NCI-H510A treated with DMSO at 0.1 percent for 48 hours (cell line): ENCODE data around the gene ASCC2.
"Not testable (repeated sequence)": the region's sequence is repeated elsewhere in the genome, so short reads cannot be mapped to it uniquely, and the experiment has no call there.

Experiments
- DNase-seq: peaks from one replicate; lab custom pipeline; 2025; lab: John Stamatoyannopoulos, UW

Gene ASCC2

DNA sequence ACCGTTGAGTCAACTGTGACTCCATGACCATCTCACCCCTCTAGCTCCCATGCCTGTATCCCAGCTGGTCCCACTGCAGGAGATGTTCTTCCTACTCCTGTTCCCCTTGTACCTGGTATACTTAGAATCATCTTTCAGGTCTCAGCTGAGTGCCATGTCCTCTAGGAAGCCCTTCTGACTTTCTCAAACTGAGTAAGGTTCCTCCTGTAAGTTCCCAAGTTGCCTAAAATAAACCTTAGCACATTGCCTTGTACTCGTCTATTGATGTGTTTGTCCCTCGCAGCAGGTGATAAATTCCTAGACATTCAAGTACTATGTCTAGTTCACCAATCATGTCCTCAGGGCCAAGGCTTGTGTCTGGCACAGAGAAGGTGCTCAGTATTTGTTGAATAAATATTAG lies 18.4 kb upstream of the ASCC2 start:
- no peak for DNase-seq

DNA sequence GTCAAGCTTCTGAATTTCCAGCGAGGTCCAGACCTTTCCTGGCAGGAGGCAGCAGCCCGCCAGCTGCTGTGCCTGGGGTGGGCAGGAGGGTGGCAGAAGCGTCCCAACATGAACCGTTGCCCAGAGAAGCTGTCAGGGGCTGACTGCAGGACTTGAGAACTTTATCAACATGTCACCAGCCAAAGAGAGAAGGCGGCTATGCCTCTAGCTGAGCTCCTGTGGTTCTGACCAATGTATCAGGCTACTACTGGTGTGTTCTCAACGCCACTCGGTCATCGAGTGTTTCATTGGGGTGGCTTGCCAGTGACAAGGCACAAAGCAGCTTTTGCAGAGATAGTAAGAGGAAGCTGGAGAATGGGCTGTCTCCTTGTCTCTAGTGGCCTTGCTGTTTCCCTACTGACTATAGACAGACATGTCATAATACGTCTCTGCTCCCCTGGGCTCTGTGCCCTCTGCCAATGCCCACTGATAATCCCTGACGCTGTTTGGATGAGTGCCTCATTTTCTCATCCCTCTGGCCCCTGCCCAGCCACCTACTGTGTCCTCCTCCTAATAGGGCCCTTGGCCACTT lies 17.6 kb upstream of the ASCC2 start:
- DNase-seq: no peak

DNA sequence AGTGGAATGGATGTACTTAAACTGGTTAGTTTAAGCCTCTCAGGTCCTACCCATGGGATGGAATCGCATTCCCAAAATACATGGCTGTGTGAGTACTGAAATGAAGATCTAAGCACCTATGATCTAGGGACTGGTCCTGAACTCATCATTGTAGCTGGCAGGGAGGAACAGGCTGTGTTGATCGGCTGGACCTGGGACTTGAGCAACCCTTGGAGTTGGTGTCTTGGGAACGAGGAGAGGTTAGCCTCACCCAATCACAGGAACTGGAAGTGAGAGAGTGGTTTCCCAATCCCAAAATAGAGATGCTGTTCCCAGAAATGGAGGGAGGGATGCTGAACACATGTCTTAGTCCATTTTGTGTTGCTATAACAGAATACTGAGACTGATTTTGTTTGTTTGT lies 16.4 kb upstream of the ASCC2 start:
- no peak for DNase-seq

DNA sequence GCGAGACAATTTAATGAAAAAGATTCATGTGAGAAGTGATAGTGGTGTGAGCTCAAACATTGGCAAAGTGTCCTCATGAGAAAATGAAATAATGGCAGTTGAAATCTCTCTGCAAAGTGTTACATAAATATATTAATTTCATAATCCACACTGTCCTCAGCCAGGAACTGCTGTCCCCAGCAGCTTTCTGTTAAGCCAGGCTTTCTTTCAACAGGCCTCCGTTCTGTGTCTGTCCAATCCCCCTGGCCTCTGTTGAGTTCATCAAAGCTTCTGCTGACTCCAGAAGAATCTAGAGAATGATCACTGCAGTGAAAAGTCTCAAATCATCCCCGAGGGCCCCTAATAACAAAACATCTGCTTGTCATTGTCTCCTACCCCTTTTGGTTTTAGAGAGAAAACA lies 10.0 kb upstream of the ASCC2 start:
- DNase-seq: no peak

DNA sequence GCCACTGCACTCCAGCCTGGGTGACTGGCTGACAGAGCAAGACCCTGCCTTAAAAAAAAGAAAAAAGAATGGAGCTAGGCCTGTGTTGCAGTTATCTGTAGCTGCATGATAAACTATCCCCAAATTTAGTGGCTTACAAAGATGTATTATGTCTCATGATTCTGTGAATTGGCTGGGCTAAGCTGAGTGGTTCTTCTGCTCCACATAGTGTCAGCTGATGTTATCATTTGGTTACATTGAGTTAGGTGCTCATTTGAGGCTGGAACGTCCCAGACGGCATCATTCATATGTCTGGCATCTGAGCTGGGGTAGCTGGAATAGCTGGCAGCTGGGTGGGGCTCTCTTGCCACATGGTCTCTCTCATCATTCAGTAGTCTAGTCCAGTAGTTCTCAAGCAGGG lies 8.2 kb upstream of the ASCC2 start:
- DNase-seq: no peak

DNA sequence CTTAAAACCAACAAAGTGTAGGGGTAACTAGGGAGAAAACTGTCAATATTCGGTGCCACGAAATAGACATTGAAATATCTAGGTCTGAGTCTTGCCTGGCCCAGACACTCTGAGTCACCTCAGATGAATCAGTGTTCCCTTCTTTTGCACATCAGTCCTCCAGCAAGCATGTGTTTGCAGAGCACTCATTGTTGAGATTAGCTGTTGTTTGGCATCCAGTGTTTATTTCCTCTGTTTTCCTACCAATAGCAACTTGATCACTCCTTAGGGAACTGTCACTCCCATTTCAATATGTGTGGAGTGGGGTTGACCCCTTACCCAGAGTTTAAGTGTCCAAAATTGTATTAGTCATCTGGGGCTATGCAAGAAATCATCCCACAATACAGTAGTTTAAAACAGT lies 4.7 kb upstream of the ASCC2 start:
- DNase-seq: no peak

DNA sequence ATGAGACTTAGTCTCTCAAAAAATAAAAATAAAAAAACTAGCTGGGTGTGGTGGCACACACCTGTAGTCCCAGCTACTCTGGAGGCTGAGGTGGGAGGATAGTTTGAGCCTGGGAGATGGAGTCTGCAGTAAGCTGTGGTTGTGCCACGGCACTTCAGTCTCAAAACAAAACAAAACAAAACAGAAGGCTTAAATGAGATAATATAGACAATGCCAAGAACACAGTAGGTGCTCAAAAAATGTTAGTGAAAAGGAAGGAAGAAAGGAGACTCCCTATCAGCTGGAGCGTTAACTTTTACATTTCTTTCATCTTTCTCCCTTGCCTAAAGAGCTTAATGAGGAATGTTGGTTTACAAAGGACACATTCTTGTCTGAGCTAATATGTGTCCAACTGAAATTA lies 4.1 kb upstream of the ASCC2 start:
- DNase-seq: no peak

DNA sequence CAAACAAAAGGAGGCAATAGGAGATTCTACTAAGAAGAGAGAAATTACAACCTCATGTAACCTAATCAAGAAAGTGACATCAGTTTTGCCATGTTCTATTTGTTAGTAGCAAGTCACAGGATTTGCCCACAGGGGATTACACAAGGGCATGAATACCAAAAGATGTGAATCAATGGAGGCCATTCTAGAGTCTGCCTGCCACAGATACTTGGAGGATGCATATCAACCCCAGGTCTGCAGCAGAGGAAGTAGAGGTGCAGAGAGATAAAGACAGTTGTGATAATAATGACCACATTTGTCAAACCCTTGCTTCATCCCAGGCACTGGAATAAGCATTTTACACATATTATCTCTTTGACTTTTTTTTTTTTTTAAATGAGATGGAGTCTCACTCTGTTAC lies 2.4 kb upstream of the ASCC2 start:
- no peak for DNase-seq

DNA sequence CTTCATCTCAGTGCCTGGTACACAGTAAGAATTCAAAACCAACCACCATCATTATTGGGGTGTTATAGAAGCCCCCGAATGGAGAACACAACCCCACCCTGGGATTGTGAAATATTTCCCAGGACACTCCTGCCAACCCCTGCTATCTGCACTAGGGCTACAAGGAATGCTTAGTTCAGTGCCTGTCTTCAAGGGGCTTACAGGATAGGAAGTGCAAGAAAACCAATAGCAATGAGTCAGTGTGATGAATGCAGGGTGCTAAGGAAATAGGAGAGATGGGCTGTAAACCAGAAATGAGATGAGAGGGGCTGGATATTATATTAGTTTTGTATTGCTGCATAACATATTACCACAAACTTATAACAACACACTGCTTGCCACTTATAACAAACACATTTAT lies 965 bp upstream of the ASCC2 start:
- no peak for DNase-seq

DNA sequence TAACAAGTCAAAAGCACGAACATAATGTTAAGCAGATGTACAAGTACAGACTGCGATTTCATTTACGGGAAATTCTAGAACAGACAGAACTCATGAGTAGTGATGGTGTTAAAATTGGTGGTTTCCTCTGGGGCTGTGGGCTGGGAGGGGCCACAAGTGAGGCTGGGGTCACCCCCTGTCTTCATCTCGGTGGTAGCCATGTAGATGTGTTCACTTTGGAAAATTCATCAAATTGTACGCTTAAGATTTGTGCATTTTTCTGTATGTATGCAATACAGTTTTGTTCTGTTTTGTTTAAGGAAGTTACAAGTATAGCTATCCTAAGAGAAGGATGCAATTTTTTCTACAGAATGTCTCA lies 504 bp upstream of the ASCC2 start:
- no peak for DNase-seq

DNA sequence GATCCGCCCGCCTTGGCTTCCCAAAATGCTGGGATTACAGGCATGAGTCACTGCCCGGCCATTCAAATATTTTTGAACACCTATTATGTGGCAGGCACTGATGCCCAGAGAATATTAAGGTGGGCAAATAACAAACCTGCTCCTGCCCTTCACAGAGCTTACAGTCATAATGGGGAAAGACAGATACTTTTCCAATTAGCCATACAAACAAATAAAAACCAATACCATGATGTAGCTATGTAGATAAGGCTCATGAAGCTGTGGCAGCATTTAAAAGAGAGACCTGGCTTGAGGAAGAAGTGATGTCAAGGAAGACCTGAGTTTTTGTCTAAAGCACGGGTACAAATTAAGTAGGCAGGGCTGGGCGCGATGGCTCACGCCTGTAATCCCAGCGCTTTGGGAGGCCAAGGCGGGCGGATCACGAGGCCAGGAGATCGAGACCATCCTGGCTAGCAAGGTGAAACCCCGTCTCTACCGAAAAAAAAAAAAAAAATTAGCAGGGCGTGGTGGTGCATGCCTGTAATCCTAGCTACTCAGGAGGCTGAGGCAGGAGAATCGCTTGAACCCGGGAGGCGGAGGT lies 1.2 kb downstream of the ASCC2 start:
- not testable (repeated sequence) for DNase-seq

DNA sequence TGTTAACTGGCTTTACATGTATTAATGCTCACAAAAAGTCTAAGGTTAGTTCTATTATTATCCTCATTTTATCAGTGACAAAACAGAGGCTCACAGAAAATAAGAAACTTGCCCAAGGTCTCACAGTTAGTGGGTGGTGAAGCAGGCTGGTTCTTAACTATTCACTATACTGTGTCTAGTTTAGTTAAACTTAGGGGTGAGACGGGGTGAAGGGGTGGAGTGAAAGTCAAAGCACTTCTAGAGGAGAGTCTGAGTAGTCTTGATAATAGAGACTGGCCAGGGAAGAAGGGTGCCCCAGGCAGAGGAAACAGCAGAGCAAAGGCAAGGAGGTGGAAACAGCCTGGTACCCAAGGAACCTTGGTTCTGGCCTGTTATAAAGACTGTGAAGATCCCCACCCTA lies 4.0 kb downstream of the ASCC2 start:
- DNase-seq: no peak

DNA sequence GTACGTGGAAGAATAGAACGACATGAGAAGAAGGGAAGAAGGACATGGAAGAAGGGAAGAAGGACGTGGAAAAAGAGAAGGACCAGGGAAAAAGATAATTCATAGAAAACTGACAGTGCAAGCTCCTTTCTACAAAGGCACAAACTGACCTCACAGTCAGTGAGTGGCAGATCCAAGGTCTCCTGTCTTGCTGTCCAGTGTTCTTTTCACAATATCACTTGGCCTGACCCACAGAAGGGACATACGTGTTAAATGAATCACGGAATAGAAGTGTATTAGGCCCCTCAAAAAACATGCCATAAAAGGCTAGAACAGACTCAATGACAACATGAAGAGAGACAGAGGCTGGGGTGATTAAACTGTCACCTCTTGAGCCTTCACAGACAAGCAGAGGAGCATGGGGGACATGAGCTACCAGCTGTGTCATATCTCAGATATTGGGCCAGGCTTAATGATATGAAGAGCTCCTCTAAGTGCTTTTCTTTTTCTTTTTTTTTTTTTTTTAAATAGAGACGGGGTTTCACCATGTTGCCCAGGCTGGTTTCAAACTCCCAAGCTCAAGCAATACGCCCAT lies 4.6 kb downstream of the ASCC2 start:
- DNase-seq: no peak

DNA sequence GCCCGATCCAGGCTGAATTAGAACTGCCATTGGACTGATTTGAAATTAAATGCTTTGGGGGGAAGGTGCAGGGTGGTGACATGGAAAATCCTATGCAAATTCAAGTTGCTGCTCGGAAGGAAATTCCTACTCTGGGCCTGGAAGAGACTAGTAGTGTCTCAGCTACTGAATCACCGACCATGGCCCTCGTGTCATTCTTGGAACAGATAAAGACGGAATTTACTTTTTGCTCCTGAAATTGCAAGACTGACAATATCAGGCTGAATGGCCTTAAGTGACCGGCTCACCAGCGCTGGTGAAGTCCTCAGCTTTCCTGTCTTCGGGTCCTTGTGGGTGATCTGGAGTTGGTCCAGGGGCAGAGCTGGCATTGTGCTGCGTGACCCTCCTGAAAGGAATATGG lies 6.1 kb downstream of the ASCC2 start:
- no peak for DNase-seq

DNA sequence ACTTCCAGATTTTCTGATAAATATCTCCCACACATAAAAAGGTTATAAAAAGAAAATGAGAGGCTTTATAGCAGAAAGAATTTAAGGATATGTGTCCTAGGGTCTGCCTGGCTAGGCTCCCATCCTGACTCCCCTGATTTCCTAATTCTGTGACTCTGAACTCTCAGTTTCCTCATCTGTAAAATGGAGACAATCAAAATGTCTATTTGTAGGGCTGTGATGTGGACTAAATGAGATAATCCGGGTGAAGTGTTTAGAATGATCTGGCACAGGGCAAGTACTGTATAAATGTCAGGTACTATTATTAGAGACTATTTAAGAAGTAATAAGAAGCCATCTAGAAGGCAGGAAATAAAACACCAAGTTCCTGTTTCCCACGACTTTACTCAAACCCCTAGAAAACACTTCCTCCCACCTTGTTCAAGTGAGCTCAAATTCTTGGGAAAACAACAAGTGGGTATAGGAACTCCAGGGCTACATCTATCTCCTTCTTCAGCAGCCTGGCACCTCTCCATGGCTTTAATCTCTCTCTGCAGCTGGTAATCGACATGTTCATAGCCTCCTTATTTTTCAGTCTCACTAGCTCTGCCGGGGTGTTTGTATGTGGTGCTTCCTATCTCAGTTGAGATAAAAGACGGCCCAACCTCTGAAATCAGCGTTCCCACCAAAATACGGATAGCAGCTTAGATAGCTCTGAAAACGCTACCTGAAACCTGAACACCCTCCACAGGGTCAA lies 6.7 kb downstream of the ASCC2 start:
- no peak for DNase-seq

DNA sequence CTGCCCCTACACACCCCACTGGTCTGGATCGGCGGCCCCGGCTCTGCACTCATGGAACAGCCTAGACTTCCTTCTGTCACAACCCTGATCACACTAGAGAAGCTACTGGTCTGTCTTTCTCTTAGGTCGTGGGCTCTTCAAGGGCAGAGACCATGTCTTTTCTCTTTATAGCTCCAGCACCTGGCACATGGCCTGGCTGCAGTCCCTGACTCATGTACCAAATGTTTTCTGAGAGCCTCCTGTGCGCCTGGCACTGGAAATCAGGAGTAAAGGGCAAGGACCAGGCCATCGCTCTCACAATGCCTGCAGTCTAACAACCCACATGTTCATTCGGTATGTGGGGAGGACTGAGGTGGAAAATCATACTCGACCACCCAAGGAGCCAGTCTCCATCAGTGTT lies 7.5 kb downstream of the ASCC2 start:
- no peak for DNase-seq

DNA sequence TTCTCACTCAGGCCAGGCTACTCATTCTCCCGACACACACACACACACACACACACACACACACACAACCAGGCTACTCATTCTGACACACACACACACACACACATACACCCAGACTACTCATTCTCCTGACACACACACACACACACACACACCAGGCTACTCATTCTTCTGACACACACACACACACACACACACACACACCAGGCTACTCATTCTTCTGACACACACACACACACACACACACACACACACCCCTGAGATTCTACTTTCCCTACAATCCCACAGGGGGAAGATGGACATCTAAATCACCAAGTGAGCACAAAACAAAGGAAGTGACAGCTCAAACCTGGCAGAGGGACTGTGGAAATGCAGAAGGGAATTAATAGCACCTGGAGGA lies 10.3 kb downstream of the ASCC2 start:
- not testable (repeated sequence) for DNase-seq

DNA sequence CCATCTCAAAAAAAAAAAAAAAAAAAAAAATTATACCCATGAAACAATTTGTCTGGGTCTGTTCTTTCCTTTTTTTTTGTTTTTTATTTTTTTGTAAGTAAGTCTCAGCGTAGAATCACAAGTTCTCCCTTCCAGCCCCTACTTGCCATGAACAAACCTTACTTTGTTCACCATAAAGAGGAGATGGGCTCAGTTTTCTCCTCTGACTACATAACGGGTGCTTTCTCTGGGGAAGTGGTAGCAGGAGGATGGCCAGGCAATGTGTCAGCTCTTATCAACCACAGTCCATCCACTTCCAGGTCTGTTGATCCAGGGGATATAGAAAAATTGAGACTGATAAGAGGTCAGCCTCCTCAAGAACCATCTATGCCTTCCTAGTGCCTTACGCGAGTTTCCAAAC lies 11.0 kb downstream of the ASCC2 start:
- no peak for DNase-seq

DNA sequence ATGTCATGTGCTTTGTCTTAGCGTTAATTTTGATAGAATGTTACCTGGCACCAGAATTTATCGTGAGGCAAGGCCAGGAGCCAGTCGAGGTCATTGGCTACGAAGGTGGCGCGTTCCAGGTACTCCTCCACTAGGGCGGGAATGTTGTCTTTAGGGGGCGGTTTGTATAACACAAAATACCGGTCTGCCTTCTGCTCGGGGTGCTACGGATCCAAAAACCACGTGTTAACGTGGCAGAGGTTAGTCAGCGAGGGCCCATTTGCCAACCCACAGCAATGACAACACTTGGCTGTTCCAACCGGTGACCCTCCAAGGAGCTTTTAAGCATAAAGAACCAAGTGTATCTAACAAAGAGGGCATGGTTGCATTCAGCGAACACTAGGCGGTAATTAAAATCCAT lies 12.5 kb downstream of the ASCC2 start:
- DNase-seq: no peak

DNA sequence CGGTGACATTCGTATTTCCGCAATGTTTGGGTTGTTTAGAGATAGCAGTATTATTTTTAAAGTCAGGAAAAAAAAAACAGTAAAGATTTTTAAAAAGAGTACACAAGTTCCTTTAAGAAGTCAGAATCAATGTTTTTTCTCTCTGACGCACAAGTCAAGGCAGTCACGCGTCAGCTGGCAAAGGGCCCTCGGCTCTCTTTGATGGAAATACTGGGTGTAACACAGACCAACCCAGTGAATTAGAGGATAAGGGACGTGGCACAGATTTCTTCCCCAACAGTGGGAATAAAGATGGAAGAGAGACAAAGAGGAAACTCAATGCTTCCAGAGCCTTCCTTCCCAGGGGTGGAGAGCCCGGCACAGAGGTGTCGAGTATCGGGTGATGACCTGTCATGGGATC lies 13.4 kb downstream of the ASCC2 start:
- no peak for DNase-seq

DNA sequence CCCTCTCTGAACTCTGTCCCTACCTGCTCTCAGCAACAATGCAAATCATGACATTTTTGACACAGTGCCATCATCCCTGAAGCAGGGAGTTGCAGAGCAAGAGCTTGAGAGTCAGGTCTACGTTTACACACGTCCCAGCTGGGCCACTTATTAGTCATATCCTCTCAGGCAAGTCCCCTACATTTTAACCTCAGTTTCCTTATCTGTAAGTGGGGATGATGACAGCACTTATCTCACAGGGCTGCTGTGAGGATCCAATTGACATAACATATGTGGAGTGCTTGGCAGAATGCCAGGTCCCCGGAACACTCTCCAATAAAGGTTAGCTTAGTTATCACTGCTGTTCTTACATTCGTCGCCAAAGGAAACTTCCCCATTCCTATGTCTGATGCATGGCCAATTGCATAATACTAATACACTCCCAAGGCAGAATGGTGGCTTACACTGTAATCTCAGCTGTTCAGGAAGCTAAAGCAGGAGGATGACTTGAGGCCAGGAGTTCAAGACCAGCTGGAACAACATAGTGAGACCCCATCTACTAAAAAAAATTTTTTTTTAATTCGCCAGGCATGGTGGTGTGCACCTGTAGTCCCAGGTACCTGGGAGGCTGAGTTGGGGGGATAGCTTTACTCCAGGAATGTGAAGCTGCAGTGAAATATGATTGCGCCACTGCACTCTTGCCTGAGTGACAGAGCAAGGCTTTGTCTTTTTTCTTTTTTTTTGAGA lies 16.6 kb downstream of the ASCC2 start:
- peak; percentile 79 for DNase-seq

DNA sequence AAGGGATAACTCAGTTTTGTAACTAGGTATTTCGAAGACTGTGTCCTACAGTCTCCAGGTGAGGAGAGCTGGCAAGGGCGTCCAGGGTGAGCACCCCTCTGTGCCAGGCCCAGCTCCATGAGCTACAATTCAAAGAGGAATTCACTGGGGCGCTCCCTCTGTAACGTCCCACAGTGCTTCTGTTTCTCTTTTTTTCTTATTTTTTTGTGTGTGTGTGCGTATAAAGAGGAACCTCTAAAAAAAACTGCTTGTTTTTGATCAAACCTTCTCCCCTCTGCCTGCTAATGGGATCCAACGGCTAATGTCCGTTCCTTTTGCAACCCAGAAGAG lies 17.1 kb downstream of the ASCC2 start:
- no peak for DNase-seq

DNA sequence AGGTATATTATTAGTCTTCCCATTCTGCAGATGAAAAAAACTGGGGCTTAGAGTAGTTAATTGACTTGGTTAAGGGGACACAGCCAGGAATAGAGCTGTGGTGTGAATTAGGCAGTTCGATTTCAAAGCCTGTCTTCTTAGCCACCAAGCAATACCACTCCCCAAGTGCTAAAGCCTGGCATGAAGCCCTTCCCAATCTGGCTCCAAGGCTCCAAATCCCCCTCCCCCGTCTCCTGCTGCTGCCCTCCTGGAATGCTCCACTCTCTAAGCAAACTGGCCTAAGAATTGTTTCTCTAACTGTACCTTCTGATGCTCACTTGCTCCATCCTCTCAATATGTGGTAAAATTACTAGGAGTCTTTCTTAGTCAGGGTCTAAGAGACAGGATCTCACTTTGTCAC lies 18.6 kb downstream of the ASCC2 start:
- no peak for DNase-seq
